HCT116 (cell line): ENCODE measurements around the gene PLA2R1. TPM values are rescaled to one million over a fixed set of nuclear protein-coding genes. Genes with fewer than 3 reads are reported as not detected.

ENCODE experiments used
- ATAC-seq: fragments of 200-7000 bp; cut with Tn5 transposase; 2 replicates; pipeline ENCODE4 v1.9.1; 2020; ENCODE audit warnings: mild to moderate bottlenecking, moderate library complexity
- BruUV-seq: library from RNA; stranded (reverse); fragments of 400-500 nt; replicated peaks from 2 replicates; lab custom pipeline; 2021; lab: Mats Ljungman, UMichigan
- CTCF ChIA-PET: fragments of 300-600 bp; sonication (Branson Sonifier 250); formaldehyde crosslinking; loops from one replicate; lab custom pipeline; 2021; ENCODE audit warnings: antibody characterized with exemption; lab: Charles Lee
- POLR2A ChIA-PET: fragments of 300-600, 350-600 bp; sonication (Branson Sonifier 250); formaldehyde crosslinking; loops from one replicate; lab custom pipeline; 2021; ENCODE audit warnings: antibody characterized with exemption; lab: Charles Lee
- RAD21 ChIA-PET, 2 experiments: fragments of 300-600 bp; sonication (Branson Sonifier 250); formaldehyde crosslinking; loops; one replicate each; lab custom pipeline; 2023; ENCODE audit warnings: low total read pairs in 2 of 2; ENCODE audit not compliant: uncharacterized antibody in 2 of 2, unreplicated experiment in 2 of 2, low non-redundant PET in 1 of 2; lab: Charles Lee
- DNase-seq: peaks from one replicate; pipeline ENCODE4 v3.0.0-alpha.2; 2010; ENCODE audit warnings: low read depth, low spot score
- H2AFZ ChIP-seq: fragments of 200-600 bp; shearing (Covaris generic), sonication (generic); 2 replicates; pipeline ENCODE4 v1.6.1; 2017; ENCODE audit warnings: low read depth, mixed run types, mixed read lengths, antibody characterized with exemption, low read length; ENCODE audit not compliant: poor library complexity, severe bottlenecking
- H3K27ac ChIP-seq: 2 replicates; pipeline ENCODE4 v1.5.1; 2012; ENCODE audit warnings: low read depth, low read length
- H3K27me3 ChIP-seq: fragments of 200-600 bp; sonication (generic); 2 replicates; pipeline ENCODE4 v1.6.1; 2016; ENCODE audit warnings: mixed run types, low read length, mixed read lengths; ENCODE audit not compliant: insufficient read depth
- H3K36me3 ChIP-seq, 2 experiments: fragments of 200-500 bp in 1 of 2; fragments of 200-600 bp in 1 of 2; sonication (Bioruptor generic) in 1 of 2; sonication (generic) in 1 of 2; 2 replicates each; pipeline versions ENCODE4 v1.5.1 to v1.6.1; 2014 to 2016; ENCODE audit warnings: low read length in 2 of 2, inconsistent platforms in 1 of 2, mixed read lengths in 1 of 2, mixed run types in 1 of 2; ENCODE audit not compliant: insufficient read depth in 2 of 2, control insufficient read depth in 1 of 2
- H3K4me1 ChIP-seq, 2 experiments: fragments of 200-600 bp in 1 of 2; sonication (generic) in 1 of 2; 2 replicates each; pipeline versions ENCODE4 v1.5.1 to v1.6.1; 2012 to 2017; ENCODE audit warnings: low read length in 2 of 2, inconsistent platforms in 1 of 2, mild to moderate bottlenecking in 1 of 2, mixed read lengths in 1 of 2, mixed run types in 1 of 2, moderate library complexity in 1 of 2; ENCODE audit not compliant: insufficient read depth in 2 of 2, control insufficient read depth in 1 of 2
- H3K4me2 ChIP-seq: fragments of 200-600 bp; sonication (generic); 2 replicates; pipeline ENCODE4 v1.6.1; 2017; ENCODE audit warnings: mixed run types, low read length, mixed read lengths
- H3K4me3 ChIP-seq, 2 experiments: fragments of 200-600 bp in 1 of 2; sonication (generic) in 1 of 2; replicated peaks in 1 of 2; 2 replicates each; pipeline ENCODE4 v1.5.1; 2011 to 2016; ENCODE audit warnings: low read length in 2 of 2, control low read depth in 1 of 2, low read depth in 1 of 2, mild to moderate bottlenecking in 1 of 2, mixed read lengths in 1 of 2, mixed run types in 1 of 2
- H3K79me2 ChIP-seq: fragments of 200-600 bp; sonication (generic); 2 replicates; pipeline ENCODE4 v1.6.1; 2017; ENCODE audit warnings: mild to moderate bottlenecking, mixed run types, low read length, moderate library complexity, mixed read lengths; ENCODE audit not compliant: insufficient read depth
- H3K9ac ChIP-seq: fragments of 200-600 bp; sonication (generic); 2 replicates; pipeline ENCODE4 v1.6.1; 2016; ENCODE audit warnings: low read length, mixed read lengths
- H3K9me2 ChIP-seq: fragments of 200-600 bp; sonication (generic), shearing (Covaris generic); 2 replicates; pipeline ENCODE4 v1.6.1; 2017; ENCODE audit warnings: mixed run types, mild to moderate bottlenecking, moderate library complexity; ENCODE audit not compliant: insufficient read depth
- H3K9me3 ChIP-seq, 2 experiments: fragments of 200-500 bp in 1 of 2; fragments of 200-600 bp in 1 of 2; sonication (Bioruptor generic) in 1 of 2; sonication (generic) in 1 of 2; 2 replicates each; pipeline ENCODE4 v1.6.1; 2014 to 2017; ENCODE audit warnings: low read length in 2 of 2, mixed read lengths in 2 of 2, inconsistent platforms in 1 of 2, low read depth in 1 of 2, mild to moderate bottlenecking in 1 of 2, mixed run types in 1 of 2, moderate library complexity in 1 of 2; ENCODE audit not compliant: control insufficient read depth in 1 of 2, insufficient read depth in 1 of 2
- H4K20me1 ChIP-seq: fragments of 200-600 bp; sonication (generic), shearing (Covaris generic); 2 replicates; pipeline ENCODE4 v1.6.1; 2017; ENCODE audit warnings: mixed run types, mild to moderate bottlenecking, moderate library complexity; ENCODE audit not compliant: insufficient read depth
- CBX3 ChIP-seq: IDR thresholded peaks from 2 replicates; pipeline ENCODE4 v1.6.1; 2012; ENCODE audit warnings: low read depth
- CEBPB ChIP-seq: IDR thresholded peaks from 2 replicates; pipeline ENCODE4 v1.6.1; 2012; ENCODE audit warnings: low read depth
- EGR1 ChIP-seq: IDR thresholded peaks from 2 replicates; pipeline ENCODE4 v1.6.1; 2012; ENCODE audit warnings: low read depth
- ELF1 ChIP-seq: IDR thresholded peaks from 2 replicates; pipeline ENCODE4 v1.6.1; 2012; ENCODE audit warnings: low read depth, borderline replicate concordance
- POLR2A ChIP-seq: IDR thresholded peaks from 2 replicates; pipeline ENCODE4 v1.7.0; 2011; ENCODE audit warnings: borderline replicate concordance; ENCODE audit not compliant: insufficient read depth, insufficient read length; ENCODE audit errors: extremely low read depth
- POLR2AphosphoS5 ChIP-seq: IDR thresholded peaks from 2 replicates; pipeline ENCODE4 v1.6.1; 2011; ENCODE audit warnings: mild to moderate bottlenecking, low read depth, low read length, moderate library complexity
- SP1 ChIP-seq: IDR thresholded peaks from 2 replicates; pipeline ENCODE4 v1.6.1; 2012; ENCODE audit warnings: low read depth
- SRF ChIP-seq: IDR thresholded peaks from 2 replicates; pipeline ENCODE4 v1.6.1; 2012; ENCODE audit warnings: low read depth
- YY1 ChIP-seq: IDR thresholded peaks from 2 replicates; pipeline ENCODE4 v1.6.1; 2011; ENCODE audit warnings: low read length, low read depth, moderate library complexity, mild to moderate bottlenecking; ENCODE audit not compliant: insufficient replicate concordance; ENCODE audit errors: extremely low read depth
- ZFX ChIP-seq: fragments of 450-650 bp; IDR thresholded peaks from 2 replicates; pipeline ENCODE4 v1.6.1; 2017
- intact Hi-C: fragments of 100-400 bp; cut with micrococcal nuclease; formaldehyde crosslinking; loops from 2 replicates; pipeline ENCODE4 v1.10.0; 2022
- total RNA-seq: library from RNA; stranded (reverse); gene quantifications from one replicate; pipeline ENCODE4 v1.2.1, GENCODE V29; 2021; ENCODE audit not compliant: unreplicated experiment
- TF ChIP-seq, protein P1 (sequence below): IDR thresholded peaks from 2 replicates; pipeline ENCODE4 v1.6.1; 2012
- TF ChIP-seq, protein P2 (sequence below): IDR thresholded peaks from 2 replicates; pipeline ENCODE4 v1.6.1; 2012
- TF ChIP-seq, protein P3 (sequence below): IDR thresholded peaks from 2 replicates; pipeline ENCODE4 v1.6.1; 2011; ENCODE audit warnings: mild to moderate bottlenecking, low read length, moderate library complexity; ENCODE audit not compliant: insufficient replicate concordance; ENCODE audit errors: extremely low read depth

PLA2R1 gene
- total RNA-seq, 1 experiment from 2014 or later, result 0.34 TPM

DNA sequence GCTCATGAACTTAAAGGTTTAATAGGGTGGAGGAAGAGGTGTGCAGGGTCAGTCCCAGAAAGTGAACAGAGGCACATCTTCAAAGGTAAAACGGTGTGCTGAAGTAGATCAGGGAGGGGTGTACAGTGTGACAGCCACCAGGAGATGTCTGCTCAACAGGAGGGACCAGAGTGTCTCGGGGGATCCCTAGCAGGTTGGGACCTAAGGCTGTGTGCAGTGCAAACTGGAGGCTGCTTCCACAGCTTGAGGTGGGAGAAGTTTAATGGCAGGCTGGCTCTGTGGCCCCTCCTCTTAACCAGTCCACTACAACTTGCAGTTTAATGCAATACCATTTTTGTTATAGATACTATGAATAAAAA, 33.2 kb downstream of the PLA2R1 start:
- intact Hi-C loops, result no loop called here
- no peaks in the 10 kb centered on the region for H4K20me1 ChIP-seq
- ChIA-PET RAD21 (no interaction called here), CTCF (no interaction called here), POLR2A (no interaction called here)
- H3K9me3 ChIP-seq, result no peaks in the 10 kb centered on the region
- no peak overlapping the region for H2AFZ ChIP-seq
- no TSS peak for BruUV-seq
- no peak for TF ChIP-seq YY1
- no peak for TF ChIP-seq CBX3
- TF ChIP-seq, protein P1, sequence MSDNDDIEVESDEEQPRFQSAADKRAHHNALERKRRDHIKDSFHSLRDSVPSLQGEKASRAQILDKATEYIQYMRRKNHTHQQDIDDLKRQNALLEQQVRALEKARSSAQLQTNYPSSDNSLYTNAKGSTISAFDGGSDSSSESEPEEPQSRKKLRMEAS, result no peak
- TF ChIP-seq CEBPB, result no peak
- TF ChIP-seq SP1, result no peak
- TF ChIP-seq, protein P2, sequence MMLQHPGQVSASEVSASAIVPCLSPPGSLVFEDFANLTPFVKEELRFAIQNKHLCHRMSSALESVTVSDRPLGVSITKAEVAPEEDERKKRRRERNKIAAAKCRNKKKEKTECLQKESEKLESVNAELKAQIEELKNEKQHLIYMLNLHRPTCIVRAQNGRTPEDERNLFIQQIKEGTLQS, result no peak
- TF ChIP-seq, protein P3, sequence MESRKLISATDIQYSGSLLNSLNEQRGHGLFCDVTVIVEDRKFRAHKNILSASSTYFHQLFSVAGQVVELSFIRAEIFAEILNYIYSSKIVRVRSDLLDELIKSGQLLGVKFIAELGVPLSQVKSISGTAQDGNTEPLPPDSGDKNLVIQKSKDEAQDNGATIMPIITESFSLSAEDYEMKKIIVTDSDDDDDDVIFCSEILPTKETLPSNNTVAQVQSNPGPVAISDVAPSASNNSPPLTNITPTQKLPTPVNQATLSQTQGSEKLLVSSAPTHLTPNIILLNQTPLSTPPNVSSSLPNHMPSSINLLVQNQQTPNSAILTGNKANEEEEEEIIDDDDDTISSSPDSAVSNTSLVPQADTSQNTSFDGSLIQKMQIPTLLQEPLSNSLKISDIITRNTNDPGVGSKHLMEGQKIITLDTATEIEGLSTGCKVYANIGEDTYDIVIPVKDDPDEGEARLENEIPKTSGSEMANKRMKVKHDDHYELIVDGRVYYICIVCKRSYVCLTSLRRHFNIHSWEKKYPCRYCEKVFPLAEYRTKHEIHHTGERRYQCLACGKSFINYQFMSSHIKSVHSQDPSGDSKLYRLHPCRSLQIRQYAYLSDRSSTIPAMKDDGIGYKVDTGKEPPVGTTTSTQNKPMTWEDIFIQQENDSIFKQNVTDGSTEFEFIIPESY, result no peak
- no peak for TF ChIP-seq EGR1
- no peak for TF ChIP-seq ZFX
- no peak for TF ChIP-seq SRF
- no peak for TF ChIP-seq ELF1
- no peak for TF ChIP-seq POLR2A
- no peak for TF ChIP-seq POLR2AphosphoS5
- no peak overlapping the region for H3K4me2 ChIP-seq
- DNase-seq (no peak), ATAC-seq (no peak)
- no peak overlapping the region for H3K27ac ChIP-seq
- H3K4me1 ChIP-seq, result no peaks in the 10 kb centered on the region
- no peaks in the 10 kb centered on the region for H3K27me3 ChIP-seq
- H3K9me2 ChIP-seq, result no peaks in the 10 kb centered on the region
- no peaks in the 10 kb centered on the region for H3K36me3 ChIP-seq
- H3K9ac ChIP-seq, result no peak overlapping the region
- H3K79me2 ChIP-seq, result no peaks in the 10 kb centered on the region
- no peak overlapping the region for H3K4me3 ChIP-seq
